NT2/D1 (cell line): ENCODE data around the gene LRMDA.

Experiments
- SUZ12 ChIP-seq: IDR thresholded peaks from 2 replicates; pipeline ENCODE4 v1.6.1; 2011; ENCODE audit not compliant: insufficient read length, insufficient read depth; ENCODE audit errors: extremely low read depth
- YY1 ChIP-seq: IDR thresholded peaks from 2 replicates; pipeline ENCODE4 v1.6.1; 2011; ENCODE audit not compliant: insufficient read length, insufficient read depth
- ZNF274 ChIP-seq: IDR thresholded peaks from 2 replicates; pipeline ENCODE4 v1.6.1; 2011; ENCODE audit warnings: mild to moderate bottlenecking, low read depth, low read length

GRCh38 chr10:76454506-76455140, 1023.2 kb downstream of the LRMDA start:
- TF ChIP-seq ZNF274: no peak
- no peak for TF ChIP-seq SUZ12
- TF ChIP-seq YY1: no peak
